Midbrain (tissue), 1 donor: ENCODE data around the gene CLIP4.
A peak's percentile ranks its signal among the peaks of the same experiment; 100 is the strongest.
"Not testable (repeated sequence)": the region's sequence is repeated elsewhere in the genome, so short reads cannot be mapped to it uniquely, and the experiment has no call there.

Experiments used
- DNase-seq: peaks from one replicate; lab custom pipeline; 2025; lab: John Stamatoyannopoulos, UW

The CLIP4 gene

GRCh38 chr2:29114946-29115609, at the start of gene CLIP4:
Gene CLIP4, plus strand, starts transcription at chr2:29115415. Its CDS starts 5,974 bp downstream, at chr2:29121389.
- DNase-seq: peak; percentile 74

- no peak for DNase-seq
Measured at GRCh38 chr2:29066271-29066860, 48.8 kb upstream of the CLIP4 start.

GRCh38 chr2:29066997-29067605, 48.1 kb upstream of the CLIP4 start:
- no peak for DNase-seq

- DNase-seq: no peak
Measured at GRCh38 chr2:29068513-29068912, 46.7 kb upstream of the CLIP4 start.

- DNase-seq: no peak
Measured at GRCh38 chr2:29070526-29070925, 44.7 kb upstream of the CLIP4 start.

- DNase-seq: no peak
Measured at GRCh38 chr2:29071032-29071975, 43.9 kb upstream of the CLIP4 start.

GRCh38 chr2:29072251-29072650, 43.0 kb upstream of the CLIP4 start:
- DNase-seq: no peak

- DNase-seq: no peak
Measured at GRCh38 chr2:29072971-29073725, 42.1 kb upstream of the CLIP4 start.

GRCh38 chr2:29073933-29074332, 41.3 kb upstream of the CLIP4 start:
- no peak for DNase-seq

- peak; percentile 10 for DNase-seq
Measured at GRCh38 chr2:29074411-29074810, 40.8 kb upstream of the CLIP4 start, which contains the start of gene PCARE. Gene PCARE, minus strand, starts transcription at chr2:29074523. Its CDS starts 262 bp downstream, at chr2:29074261.

GRCh38 chr2:29075894-29076705, 39.1 kb upstream of the CLIP4 start:
- DNase-seq: peak; percentile 91

- no peak for DNase-seq
Measured at GRCh38 chr2:29079887-29080286, 35.3 kb upstream of the CLIP4 start.

GRCh38 chr2:29080886-29081743, 34.1 kb upstream of the CLIP4 start:
- no peak for DNase-seq

GRCh38 chr2:29082804-29083495, 32.3 kb upstream of the CLIP4 start:
- DNase-seq: no peak

GRCh38 chr2:29084554-29084953, 30.7 kb upstream of the CLIP4 start:
- no peak for DNase-seq

GRCh38 chr2:29090311-29090710, 24.9 kb upstream of the CLIP4 start:
- DNase-seq: not testable (repeated sequence)

- DNase-seq: no peak
Measured at GRCh38 chr2:29096969-29097368, 18.2 kb upstream of the CLIP4 start.

GRCh38 chr2:29097569-29097968, 17.6 kb upstream of the CLIP4 start:
- no peak for DNase-seq

GRCh38 chr2:29100564-29100963, 14.7 kb upstream of the CLIP4 start:
- DNase-seq: no peak
